ENCODE results near the gene TNFAIP8.

The TNFAIP8 gene

GRCh38 chr5:119395080-119395836 lies 39.4 kb downstream of the TNFAIP8 start:
- DNase-seq (ENCODE audit: low read depth): no peak
- no peak overlapping the region for H3K4me3 ChIP-seq (ENCODE audit: control insufficient read depth, low read depth, low read length)
- no peak for TF ChIP-seq CTCF (conservative IDR thresholded peaks at IDR 0.05; ENCODE audit: control insufficient read depth, insufficient read depth, low read depth, low read length)

DNA sequence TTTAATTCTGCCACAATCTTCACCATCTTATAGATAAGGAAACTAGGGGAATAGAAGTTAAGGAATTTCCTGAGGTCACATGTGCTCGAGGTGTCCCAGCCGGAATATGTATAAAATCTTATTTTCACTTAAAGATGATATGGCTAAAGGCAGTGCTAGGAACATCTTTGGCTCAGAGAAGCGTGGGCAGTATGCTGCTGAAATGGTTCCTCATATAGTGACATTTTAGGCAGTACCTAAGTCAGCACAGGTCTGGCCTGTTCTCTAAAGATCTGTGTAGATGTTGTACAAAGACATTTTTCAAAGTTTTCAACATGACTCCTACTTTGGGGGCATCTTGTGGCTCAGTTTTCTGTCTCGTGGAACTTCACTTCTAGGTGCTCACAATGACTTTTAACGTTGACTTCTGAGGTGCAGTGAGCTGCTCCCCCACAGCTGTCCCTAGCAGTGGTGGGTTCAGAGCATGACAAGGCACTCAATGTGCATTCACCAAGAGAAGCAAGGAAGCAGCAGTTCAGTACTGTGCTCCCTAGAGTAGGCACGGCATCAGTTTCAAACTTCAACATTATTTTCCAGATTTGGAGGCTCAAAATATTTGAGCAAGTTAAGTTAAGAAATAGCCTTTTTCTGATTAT lies 40.3 kb downstream of the TNFAIP8 start:
- H3K4me3 ChIP-seq (ENCODE audit: control insufficient read depth, low read depth, low read length): no peak overlapping the region
- TF ChIP-seq CTCF (conservative IDR thresholded peaks at IDR 0.05; ENCODE audit: control insufficient read depth, insufficient read depth, low read depth, low read length): no peak
- DNase-seq (ENCODE audit: low read depth): no peak

DNA sequence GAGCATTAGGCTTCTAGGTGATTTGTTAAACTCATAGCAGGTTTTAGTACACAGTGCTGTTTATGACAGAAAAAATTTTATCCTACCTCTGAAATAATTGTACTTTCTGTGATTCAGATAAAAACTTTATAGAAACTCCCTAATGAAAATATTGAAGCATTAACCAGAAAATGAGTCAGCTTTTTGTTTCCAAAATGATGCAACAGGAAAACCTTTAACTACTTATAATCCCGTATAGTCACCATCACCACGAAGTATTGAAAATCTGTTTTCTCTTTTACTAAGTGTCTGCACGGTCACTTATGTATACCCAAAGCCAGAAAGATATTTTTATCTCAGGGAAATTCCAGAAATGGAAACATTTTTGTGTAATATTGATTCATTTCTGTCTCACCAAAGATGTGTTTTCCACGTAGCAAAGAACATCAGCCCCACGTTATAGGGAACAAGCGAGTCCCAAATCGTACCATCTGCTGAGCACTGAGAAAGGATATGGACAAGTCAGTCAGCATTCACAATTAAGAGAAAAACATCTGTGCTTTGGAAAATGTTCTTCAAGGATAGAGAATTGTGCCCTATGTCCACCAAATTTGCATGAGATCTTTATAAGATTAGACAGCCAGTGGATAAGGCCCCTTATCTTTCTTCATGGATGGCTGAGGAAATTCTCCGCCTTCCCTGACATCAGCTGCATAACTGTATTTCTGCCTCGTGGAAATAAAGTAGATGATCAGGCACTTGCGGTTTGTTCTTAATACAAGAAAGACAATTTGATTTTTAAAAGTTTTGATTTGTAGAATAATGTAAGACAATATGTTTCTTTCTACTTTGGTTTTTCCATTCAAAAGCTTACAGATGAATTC lies 41.9 kb downstream of the TNFAIP8 start:
- peak overlapping the region; percentile 8 for H3K4me3 ChIP-seq (ENCODE audit: control insufficient read depth, low read depth, low read length)
- TF ChIP-seq CTCF (conservative IDR thresholded peaks at IDR 0.05; ENCODE audit: control insufficient read depth, insufficient read depth, low read depth, low read length): no peak
- DNase-seq (ENCODE audit: low read depth): peak; percentile 83

DNA sequence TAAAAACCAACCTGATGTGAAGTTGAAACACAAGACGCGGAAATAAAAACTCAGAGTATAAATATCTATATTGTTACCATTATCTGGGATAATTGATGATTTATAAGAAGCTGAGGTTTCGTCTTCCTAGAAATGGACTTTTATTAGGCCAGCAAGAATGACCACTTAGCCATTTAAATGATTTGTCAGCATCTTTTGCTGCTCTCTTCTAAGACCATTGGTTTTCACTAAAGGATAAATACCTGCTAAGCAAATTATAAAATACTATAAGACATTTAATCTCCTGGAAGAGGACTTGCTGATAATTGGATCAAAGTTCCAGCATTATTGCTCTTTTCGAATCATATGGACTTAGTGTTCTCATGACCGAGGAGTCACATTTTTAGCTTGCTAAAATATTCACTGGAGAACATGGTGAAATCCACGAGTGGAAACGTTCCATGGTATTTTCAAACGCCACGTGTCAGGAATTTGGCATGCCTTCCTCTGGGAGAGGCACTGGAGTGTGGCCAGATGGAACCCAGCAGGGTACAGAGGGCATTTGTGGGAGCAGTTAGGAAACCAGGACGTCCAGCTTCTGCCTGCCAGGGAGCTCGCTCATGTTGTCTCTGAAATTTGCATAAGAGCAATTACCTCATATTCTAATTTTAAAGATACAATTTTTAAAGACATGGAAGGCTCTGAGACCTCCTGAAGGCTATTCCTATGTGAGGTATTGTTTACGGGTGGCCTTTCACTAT lies 43.1 kb downstream of the TNFAIP8 start:
- TF ChIP-seq CTCF (conservative IDR thresholded peaks at IDR 0.05; ENCODE audit: control insufficient read depth, insufficient read depth, low read depth, low read length): no peak
- DNase-seq (ENCODE audit: low read depth): no peak
- H3K4me3 ChIP-seq (ENCODE audit: control insufficient read depth, low read depth, low read length): no peak overlapping the region

DNA sequence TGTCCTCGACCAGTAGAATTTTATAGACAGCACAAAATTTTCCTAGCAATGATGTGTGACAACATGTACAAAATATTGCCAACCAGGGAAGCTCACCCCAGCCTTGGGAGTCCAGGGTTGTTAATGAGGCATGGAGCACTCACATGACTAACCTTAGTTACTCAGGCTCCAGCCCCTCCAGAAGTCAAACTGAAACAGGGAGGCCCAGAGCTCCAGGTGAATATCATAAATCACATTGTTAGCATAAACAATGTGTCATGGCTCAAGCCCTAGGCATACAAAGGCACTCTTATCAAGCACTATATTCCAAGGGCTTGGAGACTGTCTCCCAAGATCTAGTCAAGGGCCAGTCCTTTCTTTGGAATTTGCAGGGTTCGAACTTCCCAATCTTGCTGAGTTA lies 44.4 kb downstream of the TNFAIP8 start:
- no peak for TF ChIP-seq CTCF (conservative IDR thresholded peaks at IDR 0.05; ENCODE audit: control insufficient read depth, insufficient read depth, low read depth, low read length)
- DNase-seq (ENCODE audit: low read depth): no peak
- no peak overlapping the region for H3K4me3 ChIP-seq (ENCODE audit: control insufficient read depth, low read depth, low read length)

GRCh38 chr5:119402081-119402480 lies 46.3 kb downstream of the TNFAIP8 start:
- TF ChIP-seq CTCF (conservative IDR thresholded peaks at IDR 0.05; ENCODE audit: control insufficient read depth, insufficient read depth, low read depth, low read length): no peak
- DNase-seq (ENCODE audit: low read depth): no peak
- no peak overlapping the region for H3K4me3 ChIP-seq (ENCODE audit: control insufficient read depth, low read depth, low read length)
